ENCODE data around the gene CD2AP. TPM values are rescaled to one million over a fixed set of nuclear protein-coding genes. Genes with fewer than 3 reads are reported as not detected.

Gene CD2AP
- total RNA-seq, 1 experiment from 2014 or later = 43.8 TPM

DNA sequence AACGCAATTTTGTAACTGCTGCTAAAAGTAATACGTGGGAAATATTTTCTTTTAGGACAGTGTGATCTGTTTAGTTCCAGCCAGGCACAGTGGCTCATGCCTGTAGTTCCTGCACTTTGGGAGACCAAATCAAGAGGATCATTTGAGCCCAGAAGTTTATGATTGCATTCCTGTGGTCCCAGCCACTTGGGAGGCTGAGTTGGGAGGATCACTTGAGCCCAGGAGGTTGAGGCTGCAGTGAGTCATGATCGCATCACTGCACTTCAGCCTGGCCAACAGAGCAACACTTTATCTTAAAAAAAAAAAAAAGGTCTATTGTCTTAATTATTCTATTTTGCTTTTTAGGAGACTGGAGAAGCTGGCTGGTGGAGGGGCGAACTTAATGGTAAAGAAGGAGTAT, 101.5 kb downstream of the CD2AP start:
- H2AFZ ChIP-seq (ENCODE audit: low read depth, low read length, poor library complexity, severe bottlenecking) = no peak overlapping the region
- DNase-seq (ENCODE audit: low read depth, low spot score) (no peak), ATAC-seq (no peak)
- RAD21 ChIA-PET (ENCODE audit: low non-redundant PET in 1 of 2, low total read pairs in 2 of 2, uncharacterized antibody in 2 of 2, unreplicated experiment in 2 of 2) = no interaction called here
- no peak overlapping the region for H3K4me2 ChIP-seq (ENCODE audit: low read length)
- H3K9ac ChIP-seq (ENCODE audit: low read length) = no peak overlapping the region
- H3K9me2 ChIP-seq (ENCODE audit: insufficient read depth) = no peaks in the 10 kb centered on the region
- peaks cover 0 to 16% of the 10 kb centered on the region in 2 experiments; a peak in 3 of 4 replicates for H3K36me3 ChIP-seq (ENCODE audit: control insufficient read depth in 1 of 2, insufficient read depth in 2 of 2, low read length in 2 of 2)
- H3K79me2 ChIP-seq (ENCODE audit: insufficient read depth, low read length) = peaks cover 3% of the 10 kb centered on the region; the same call in 1 of the 2 replicates
- no peak overlapping the region for H3K27ac ChIP-seq (ENCODE audit: low read depth, low read length)
- H3K9me3 ChIP-seq (ENCODE audit: control insufficient read depth in 1 of 2, insufficient read depth in 1 of 2, low read depth in 1 of 2, low read length in 2 of 2) = no peaks in the 10 kb centered on the region
- intact Hi-C loops (cut with micrococcal nuclease) = no loop called here
- no peaks in the 10 kb centered on the region for H3K27me3 ChIP-seq (ENCODE audit: insufficient read depth, low read length)
- no peaks in the 10 kb centered on the region for H4K20me1 ChIP-seq (ENCODE audit: insufficient read depth)
- no TSS peak for BruUV-seq (replicated peaks)
- CTCF ChIA-PET = interaction anchor here (1.0 kb wide), 1 partner anchor 101 kb away, joined by 3 read pairs; the partner anchor contains the start of gene CD2AP
- 0 out of 2 replicates have a peak, but pooled peaks have one; percentile 12 for TF ChIP-seq FOSL1 (IDR thresholded peaks at IDR 0.05; ENCODE audit: low read depth)
- no peak for TF ChIP-seq POLR2AphosphoS5 (IDR thresholded peaks at IDR 0.05; ENCODE audit: low read depth, low read length)
- POLR2A ChIA-PET = no interaction called here
- no peaks in the 10 kb centered on the region for H3K4me1 ChIP-seq (ENCODE audit: control insufficient read depth in 1 of 2, insufficient read depth in 2 of 2, low read length in 2 of 2)
- H3K4me3 ChIP-seq (replicated peaks in 1 of 2; ENCODE audit: low read depth in 1 of 2, low read length in 2 of 2) = no peak overlapping the region

DNA sequence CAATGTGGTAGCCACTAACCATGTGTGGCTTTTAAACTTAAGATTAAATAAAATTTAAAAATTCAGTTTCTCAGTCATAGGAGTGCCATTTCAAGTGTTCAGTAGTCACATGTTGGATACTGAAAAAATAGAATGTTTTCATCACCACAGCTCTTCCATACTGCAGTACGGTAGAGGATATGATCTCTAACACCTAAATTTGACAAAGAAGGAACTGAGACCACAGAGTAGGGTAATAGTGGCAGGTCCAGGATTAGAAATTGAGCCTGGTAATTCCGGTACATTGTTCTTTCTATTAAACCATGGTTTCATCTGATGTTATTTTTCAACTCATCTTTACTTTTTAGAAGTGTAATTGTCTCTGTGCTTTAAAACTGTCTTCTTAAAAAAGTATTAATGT, 104.0 kb downstream of the CD2AP start:
- no peak overlapping the region for H3K9ac ChIP-seq (ENCODE audit: low read length)
- no peak overlapping the region for H3K4me2 ChIP-seq (ENCODE audit: low read length)
- ChIA-PET CTCF (no interaction called here), POLR2A (no interaction called here), RAD21 (ENCODE audit: low non-redundant PET in 1 of 2, low total read pairs in 2 of 2, uncharacterized antibody in 2 of 2, unreplicated experiment in 2 of 2) (no interaction called here)
- H2AFZ ChIP-seq (ENCODE audit: low read depth, low read length, poor library complexity, severe bottlenecking) = no peak overlapping the region
- H3K27ac ChIP-seq (ENCODE audit: low read depth, low read length) = no peak overlapping the region
- H4K20me1 ChIP-seq (ENCODE audit: insufficient read depth) = no peaks in the 10 kb centered on the region
- TF ChIP-seq CEBPB (IDR thresholded peaks at IDR 0.05; ENCODE audit: low read depth) (no peak), ZNF274 (IDR thresholded peaks at IDR 0.05; ENCODE audit: low read depth, low read length) (no peak), EZH2 (IDR thresholded peaks at IDR 0.05) (no peak), SRF (IDR thresholded peaks at IDR 0.05; ENCODE audit: low read depth) (no peak), FOSL1 (IDR thresholded peaks at IDR 0.05; ENCODE audit: low read depth) (no peak), POLR2A (IDR thresholded peaks at IDR 0.05; ENCODE audit: borderline replicate concordance, extremely low read depth, insufficient read depth, insufficient read length) (no peak), TCF7L2 (IDR thresholded peaks at IDR 0.05; ENCODE audit: borderline replicate concordance, extremely low read depth, insufficient read depth, insufficient read length) (no peak), SP1 (IDR thresholded peaks at IDR 0.05; ENCODE audit: low read depth) (no peak), ZFX (IDR thresholded peaks at IDR 0.05) (no peak), JUND (IDR thresholded peaks at IDR 0.05) (no peak), EZH2phosphoT487 (IDR thresholded peaks at IDR 0.05; ENCODE audit: borderline replicate concordance) (no peak)
- TF ChIP-seq, protein P1, sequence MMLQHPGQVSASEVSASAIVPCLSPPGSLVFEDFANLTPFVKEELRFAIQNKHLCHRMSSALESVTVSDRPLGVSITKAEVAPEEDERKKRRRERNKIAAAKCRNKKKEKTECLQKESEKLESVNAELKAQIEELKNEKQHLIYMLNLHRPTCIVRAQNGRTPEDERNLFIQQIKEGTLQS (IDR thresholded peaks at IDR 0.05) = no peak
- TF ChIP-seq, protein P2, sequence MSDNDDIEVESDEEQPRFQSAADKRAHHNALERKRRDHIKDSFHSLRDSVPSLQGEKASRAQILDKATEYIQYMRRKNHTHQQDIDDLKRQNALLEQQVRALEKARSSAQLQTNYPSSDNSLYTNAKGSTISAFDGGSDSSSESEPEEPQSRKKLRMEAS (IDR thresholded peaks at IDR 0.05) = no peak
- TF ChIP-seq, protein P3, sequence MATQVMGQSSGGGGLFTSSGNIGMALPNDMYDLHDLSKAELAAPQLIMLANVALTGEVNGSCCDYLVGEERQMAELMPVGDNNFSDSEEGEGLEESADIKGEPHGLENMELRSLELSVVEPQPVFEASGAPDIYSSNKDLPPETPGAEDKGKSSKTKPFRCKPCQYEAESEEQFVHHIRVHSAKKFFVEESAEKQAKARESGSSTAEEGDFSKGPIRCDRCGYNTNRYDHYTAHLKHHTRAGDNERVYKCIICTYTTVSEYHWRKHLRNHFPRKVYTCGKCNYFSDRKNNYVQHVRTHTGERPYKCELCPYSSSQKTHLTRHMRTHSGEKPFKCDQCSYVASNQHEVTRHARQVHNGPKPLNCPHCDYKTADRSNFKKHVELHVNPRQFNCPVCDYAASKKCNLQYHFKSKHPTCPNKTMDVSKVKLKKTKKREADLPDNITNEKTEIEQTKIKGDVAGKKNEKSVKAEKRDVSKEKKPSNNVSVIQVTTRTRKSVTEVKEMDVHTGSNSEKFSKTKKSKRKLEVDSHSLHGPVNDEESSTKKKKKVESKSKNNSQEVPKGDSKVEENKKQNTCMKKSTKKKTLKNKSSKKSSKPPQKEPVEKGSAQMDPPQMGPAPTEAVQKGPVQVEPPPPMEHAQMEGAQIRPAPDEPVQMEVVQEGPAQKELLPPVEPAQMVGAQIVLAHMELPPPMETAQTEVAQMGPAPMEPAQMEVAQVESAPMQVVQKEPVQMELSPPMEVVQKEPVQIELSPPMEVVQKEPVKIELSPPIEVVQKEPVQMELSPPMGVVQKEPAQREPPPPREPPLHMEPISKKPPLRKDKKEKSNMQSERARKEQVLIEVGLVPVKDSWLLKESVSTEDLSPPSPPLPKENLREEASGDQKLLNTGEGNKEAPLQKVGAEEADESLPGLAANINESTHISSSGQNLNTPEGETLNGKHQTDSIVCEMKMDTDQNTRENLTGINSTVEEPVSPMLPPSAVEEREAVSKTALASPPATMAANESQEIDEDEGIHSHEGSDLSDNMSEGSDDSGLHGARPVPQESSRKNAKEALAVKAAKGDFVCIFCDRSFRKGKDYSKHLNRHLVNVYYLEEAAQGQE (IDR thresholded peaks at IDR 0.05; ENCODE audit: low read depth) = no peak
- no peaks in the 10 kb centered on the region for H3K27me3 ChIP-seq (ENCODE audit: insufficient read depth, low read length)
- H3K36me3 ChIP-seq (ENCODE audit: control insufficient read depth in 1 of 2, insufficient read depth in 2 of 2, low read length in 2 of 2) = peaks cover 0 to 16% of the 10 kb centered on the region in 2 experiments; a peak in 2 of 4 replicates
- no TSS peak for BruUV-seq (replicated peaks)
- intact Hi-C loops (cut with micrococcal nuclease) = no loop called here
- no peak for DNase-seq (ENCODE audit: low read depth, low spot score)
- no peak for ATAC-seq
- no peak overlapping the region for H3K4me3 ChIP-seq (replicated peaks in 1 of 2; ENCODE audit: low read depth in 1 of 2, low read length in 2 of 2)
- H3K9me3 ChIP-seq (ENCODE audit: control insufficient read depth in 1 of 2, insufficient read depth in 1 of 2, low read depth in 1 of 2, low read length in 2 of 2) = no peaks in the 10 kb centered on the region
- no peaks in the 10 kb centered on the region; the same call in 1 of the 2 replicates for H3K79me2 ChIP-seq (ENCODE audit: insufficient read depth, low read length)
- H3K9me2 ChIP-seq (ENCODE audit: insufficient read depth) = no peaks in the 10 kb centered on the region
- no peaks in the 10 kb centered on the region for H3K4me1 ChIP-seq (ENCODE audit: control insufficient read depth in 1 of 2, insufficient read depth in 2 of 2, low read length in 2 of 2)
